HepG2 (cell line): ENCODE measurements around the gene LTA4H.
"Not testable (repeated sequence)": the region's sequence is repeated elsewhere in the genome, so short reads cannot be mapped to it uniquely, and the experiment has no call there.

ENCODE experiments used
- HDAC2 ChIP-seq: sonication (generic); formaldehyde crosslinking; IDR thresholded peaks from 2 replicates; pipeline ENCODE4 v1.4.0; 2020; ENCODE audit warnings: missing genetic modification reagents
- KDM1A ChIP-seq: IDR thresholded peaks from 2 replicates; pipeline ENCODE4 v1.6.1; 2016; ENCODE audit warnings: missing compliant biosample characterization
- ZNF644 ChIP-seq: IDR thresholded peaks from 2 replicates; pipeline ENCODE4 v1.6.1; 2016; ENCODE audit warnings: low read depth

DNA sequence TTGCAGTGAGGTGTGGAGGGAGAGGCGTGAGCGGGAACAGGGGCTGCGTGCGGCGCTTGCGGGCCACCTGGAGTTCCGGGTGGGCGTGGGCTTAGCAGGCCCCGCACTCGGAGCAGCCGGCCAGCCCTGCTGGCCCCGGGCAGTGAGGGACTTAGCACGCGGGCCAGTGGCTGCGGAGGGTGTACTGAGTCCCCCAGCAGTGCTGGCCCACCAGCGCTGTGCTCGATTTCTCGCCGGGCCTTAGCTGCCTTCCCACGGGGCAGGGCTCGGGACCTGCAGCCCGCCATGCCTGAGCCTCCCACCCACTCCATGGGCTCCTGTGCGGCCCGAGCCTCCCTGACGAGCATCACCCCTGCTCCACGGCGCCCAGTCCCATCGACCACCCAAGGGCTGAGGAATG, 66.3 kb downstream of the LTA4H start:
- not testable (repeated sequence) for TF ChIP-seq KDM1A; ZNF644 (CRISPR knock-in tag); HDAC2
